ENCODE measurements around the gene BANF2.

The BANF2 gene

DNA sequence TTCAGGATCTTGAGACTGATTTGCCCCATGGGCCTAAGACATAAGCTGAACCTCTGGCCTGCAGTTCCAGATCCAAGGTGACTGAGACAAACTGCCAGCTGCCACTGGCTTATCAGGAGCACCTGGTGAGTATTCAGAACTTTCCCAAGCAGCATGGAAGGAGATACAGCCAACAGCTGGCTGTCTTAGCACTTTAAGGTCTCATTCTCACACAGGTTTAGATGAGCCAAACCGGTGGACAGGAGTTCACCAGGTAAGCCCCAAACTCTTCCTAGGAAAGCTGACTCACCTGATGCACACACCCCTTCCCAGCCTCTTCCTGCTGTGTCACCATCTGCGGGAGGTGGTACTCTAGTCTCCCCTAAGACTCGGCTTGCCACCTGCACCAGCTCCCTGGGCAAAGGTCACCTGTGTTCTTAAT is at the start of gene BANF2:
BANF2 (plus strand) TSS at position 36 of the 421 bp plus-strand sequence. CDS start 25,060 bp downstream, outside the sequence.
- no peaks in the 10 kb centered on the region for H3K27me3 ChIP-seq
- H3K27ac ChIP-seq, result no peak within 1 kb of the TSS
- H3K9ac ChIP-seq, result no peak within 1 kb of the TSS
- no peak within 1 kb of the TSS for H3K4me2 ChIP-seq
- H3K36me3 ChIP-seq, result no peaks in the 10 kb centered on the region
- H3K4me3 ChIP-seq, result no peak within 1 kb of the TSS
- no peak for TF ChIP-seq Cebpa-rat (IDR thresholded peaks at IDR 0.05)
- peaks cover 0 to 10% (median 8%) of the 10 kb centered on the region in 10 experiments; a peak in 13 of 20 replicates for H3K4me1 ChIP-seq
- H3K9me3 ChIP-seq (replicated peaks in 1 of 11), result peaks cover 11 to 22% (median 17%) of the 10 kb centered on the region in 11 experiments; a peak in 19 of 22 replicates
- no peaks in the 10 kb centered on the region for H4K20me1 ChIP-seq

DNA sequence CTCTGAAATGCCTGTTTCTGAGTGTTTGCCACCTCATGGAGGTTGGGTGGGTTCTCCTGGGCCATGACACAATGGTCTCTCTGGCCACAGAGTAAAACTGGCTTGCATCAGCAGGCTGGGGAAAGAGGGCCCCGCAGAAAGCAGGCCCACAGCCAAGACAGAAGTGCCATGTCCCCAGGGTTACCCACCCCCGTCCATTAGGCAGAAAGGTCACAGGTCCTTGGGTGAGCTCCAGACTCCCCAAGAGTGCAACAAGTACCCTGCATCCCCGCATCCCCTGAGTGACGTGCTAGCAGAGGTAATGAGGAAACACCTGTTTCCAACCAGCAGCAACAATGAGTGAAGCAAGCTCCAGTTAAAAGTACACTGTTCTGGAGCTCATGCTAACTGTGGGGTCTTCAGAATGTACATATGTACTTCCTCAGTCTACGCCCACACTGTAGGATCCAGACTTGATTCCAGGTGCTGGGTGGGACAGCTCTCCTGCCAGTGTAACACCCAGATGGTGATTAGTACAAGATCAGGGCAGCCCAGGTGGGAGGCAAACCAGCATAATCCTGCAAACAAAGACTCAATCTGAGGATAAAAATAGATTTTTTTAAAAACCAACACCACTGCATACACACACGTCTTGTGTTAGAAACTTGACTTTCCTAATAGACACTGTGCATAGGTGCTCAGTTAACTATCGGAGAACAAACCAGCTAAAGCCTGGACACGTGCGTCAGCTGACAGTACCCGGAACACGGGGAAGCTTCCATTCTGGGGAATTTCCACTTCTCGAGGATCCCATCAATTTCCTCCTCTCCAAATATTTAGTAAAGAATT is 49.3 kb upstream of the BANF2 start:
- Histone ChIP-seq H3K9me3 (replicated peaks in 1 of 11) (no peaks in the 10 kb centered on the region), H3K27me3 (no peaks in the 10 kb centered on the region), H3K27ac (peak overlapping the region in 10 of 11 experiments; percentile 6 to 97 (median 92); a peak in 17 of 22 replicates), H3K4me2 (peak overlapping the region; percentile 56 to 94 (median 81)), H3K9ac (peak overlapping the region in 9 of 11 experiments; percentile 43 to 85 (median 74); a peak in 17 of 22 replicates), H3K36me3 (peaks cover 0 to 18% (median 16%) of the 10 kb centered on the region in 11 experiments; a peak in 16 of 22 replicates), H4K20me1 (peaks cover 0 to 99% (median 31%) of the 10 kb centered on the region in 11 experiments; a peak in 12 of 22 replicates), H3K4me3 (no peak overlapping the region; a peak in 1 of 20 replicates), H3K4me1 (peaks cover 84 to 100% (median 95%) of the 10 kb centered on the region in 10 experiments)
- TF ChIP-seq Cebpa-rat (IDR thresholded peaks at IDR 0.05), result peak in 2 of 11 experiments; percentile 40 to 58; a peak in 4 of 22 replicates

DNA sequence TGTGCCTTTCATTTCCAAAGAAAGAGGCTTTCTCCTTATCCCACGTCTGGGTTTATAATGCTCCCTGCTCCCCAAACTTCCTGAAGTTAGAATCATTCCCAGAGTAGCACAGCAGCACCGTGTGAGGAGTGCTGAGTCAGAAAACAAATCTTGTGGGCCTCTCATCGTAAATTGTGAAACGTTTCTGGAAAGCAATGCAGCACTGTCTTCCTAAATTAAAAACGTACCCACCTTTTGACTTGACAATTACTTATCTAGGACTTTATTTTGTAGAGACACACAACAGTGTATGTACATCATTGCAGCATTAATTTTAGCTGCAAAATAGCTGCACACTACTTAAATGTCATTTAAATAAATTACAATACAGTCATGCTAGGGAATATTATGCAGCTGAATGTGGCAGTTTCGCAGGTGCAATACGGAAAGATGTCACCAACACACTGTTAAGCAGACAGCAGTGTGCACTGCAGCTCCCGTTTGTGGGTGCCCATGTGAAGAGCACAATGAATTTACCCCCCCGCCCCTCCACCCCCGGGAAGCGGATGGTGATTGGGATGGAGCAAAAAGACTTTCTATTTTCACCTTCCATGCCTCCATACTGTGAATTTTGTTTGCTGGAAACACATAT is 48.5 kb upstream of the BANF2 start:
- Histone ChIP-seq H3K4me3 (no peak overlapping the region; a peak in 2 of 20 replicates), H4K20me1 (peaks cover 0 to 99% (median 24%) of the 10 kb centered on the region in 11 experiments; a peak in 11 of 22 replicates), H3K9me3 (replicated peaks in 1 of 11) (no peaks in the 10 kb centered on the region), H3K4me1 (peaks cover 77 to 100% (median 92%) of the 10 kb centered on the region in 10 experiments), H3K27me3 (no peaks in the 10 kb centered on the region), H3K9ac (peak overlapping the region in 8 of 11 experiments; percentile 52 to 85 (median 77); a peak in 14 of 22 replicates), H3K36me3 (peaks cover 6 to 26% (median 23%) of the 10 kb centered on the region in 11 experiments), H3K27ac (peak overlapping the region in 8 of 11 experiments; percentile 69 to 97 (median 93); a peak in 16 of 22 replicates), H3K4me2 (peak overlapping the region; percentile 56 to 94 (median 81))
- no peak for TF ChIP-seq Cebpa-rat (IDR thresholded peaks at IDR 0.05)

DNA sequence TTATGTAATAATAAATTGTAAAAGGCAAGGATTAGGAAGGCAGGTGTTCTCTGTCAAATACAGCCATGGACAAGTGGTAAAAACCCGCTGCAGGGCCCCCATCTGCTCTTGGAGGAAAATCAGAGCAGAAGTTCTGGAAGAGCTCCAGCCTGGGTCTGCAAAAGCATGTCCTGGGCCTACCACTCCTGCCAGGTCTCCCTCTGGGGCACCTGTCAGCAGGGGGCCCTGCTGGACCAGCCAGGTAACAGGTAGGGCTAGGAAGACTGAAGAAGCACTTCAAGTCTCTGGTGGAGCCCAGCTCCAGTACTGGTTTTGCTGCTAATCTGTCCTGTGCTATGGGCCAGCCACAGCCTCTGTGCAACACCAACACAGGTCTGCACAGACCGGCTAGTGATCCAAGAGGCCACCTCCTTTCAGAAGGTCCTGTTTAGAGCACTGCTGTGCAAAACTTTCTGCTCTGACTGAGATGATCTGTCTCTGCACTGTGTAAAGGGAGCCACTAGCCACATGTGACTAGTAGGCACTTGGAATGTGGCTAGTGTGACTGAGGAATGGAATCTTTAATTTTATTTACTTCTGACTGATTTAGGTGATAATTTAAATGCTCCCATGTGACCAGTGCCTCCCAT is 47.9 kb upstream of the BANF2 start:
- Histone ChIP-seq H3K36me3 (peaks cover 12 to 32% (median 29%) of the 10 kb centered on the region in 11 experiments), H3K9me3 (replicated peaks in 1 of 11) (no peaks in the 10 kb centered on the region), H3K9ac (peak overlapping the region in 9 of 11 experiments; percentile 18 to 84 (median 55); a peak in 14 of 22 replicates), H3K4me1 (peaks cover 70 to 96% (median 85%) of the 10 kb centered on the region in 10 experiments), H4K20me1 (peaks cover 0 to 99% (median 20%) of the 10 kb centered on the region in 11 experiments; a peak in 12 of 22 replicates), H3K4me2 (peak overlapping the region; percentile 56 to 94 (median 81)), H3K27me3 (no peaks in the 10 kb centered on the region), H3K27ac (peak overlapping the region in 8 of 11 experiments; percentile 67 to 97 (median 93); a peak in 16 of 22 replicates), H3K4me3 (peak overlapping the region in 1 of 10 experiments; percentile 40; a peak in 1 of 20 replicates)
- TF ChIP-seq Cebpa-rat (IDR thresholded peaks at IDR 0.05), result no peak

DNA sequence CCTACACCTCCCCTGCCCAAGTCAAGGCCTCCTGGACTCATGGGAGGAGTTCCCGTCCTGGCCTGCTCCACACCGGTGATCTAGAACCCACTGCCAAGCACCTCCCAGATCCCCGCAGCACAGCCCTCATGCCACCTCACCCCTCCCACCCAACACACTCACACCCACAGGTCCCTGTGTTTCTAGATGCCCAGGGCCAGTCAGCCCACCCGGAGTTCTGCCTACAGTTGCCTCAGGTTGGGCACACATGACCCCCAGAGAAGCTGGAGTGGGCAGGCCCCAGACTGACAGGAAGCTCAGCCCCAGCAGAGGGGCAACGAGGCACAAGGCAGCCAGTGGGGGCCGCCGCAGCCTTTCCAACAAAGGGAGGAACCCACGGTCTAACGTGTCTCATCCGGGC is 47.4 kb upstream of the BANF2 start:
- Histone ChIP-seq H3K9me3 (replicated peaks in 1 of 11) (no peaks in the 10 kb centered on the region), H3K4me2 (peak overlapping the region; percentile 56 to 94 (median 81)), H3K27ac (peak overlapping the region in 10 of 11 experiments; percentile 21 to 97 (median 92); a peak in 17 of 22 replicates), H3K27me3 (no peaks in the 10 kb centered on the region), H4K20me1 (peaks cover 0 to 99% (median 25%) of the 10 kb centered on the region in 11 experiments; a peak in 12 of 22 replicates), H3K36me3 (peaks cover 17 to 37% (median 34%) of the 10 kb centered on the region in 11 experiments), H3K9ac (peak overlapping the region in 10 of 11 experiments; percentile 5 to 84 (median 49); a peak in 16 of 22 replicates), H3K4me1 (peaks cover 65 to 91% (median 82%) of the 10 kb centered on the region in 10 experiments), H3K4me3 (peak overlapping the region in 1 of 10 experiments; percentile 40; a peak in 2 of 20 replicates)
- no peak for TF ChIP-seq Cebpa-rat (IDR thresholded peaks at IDR 0.05)

DNA sequence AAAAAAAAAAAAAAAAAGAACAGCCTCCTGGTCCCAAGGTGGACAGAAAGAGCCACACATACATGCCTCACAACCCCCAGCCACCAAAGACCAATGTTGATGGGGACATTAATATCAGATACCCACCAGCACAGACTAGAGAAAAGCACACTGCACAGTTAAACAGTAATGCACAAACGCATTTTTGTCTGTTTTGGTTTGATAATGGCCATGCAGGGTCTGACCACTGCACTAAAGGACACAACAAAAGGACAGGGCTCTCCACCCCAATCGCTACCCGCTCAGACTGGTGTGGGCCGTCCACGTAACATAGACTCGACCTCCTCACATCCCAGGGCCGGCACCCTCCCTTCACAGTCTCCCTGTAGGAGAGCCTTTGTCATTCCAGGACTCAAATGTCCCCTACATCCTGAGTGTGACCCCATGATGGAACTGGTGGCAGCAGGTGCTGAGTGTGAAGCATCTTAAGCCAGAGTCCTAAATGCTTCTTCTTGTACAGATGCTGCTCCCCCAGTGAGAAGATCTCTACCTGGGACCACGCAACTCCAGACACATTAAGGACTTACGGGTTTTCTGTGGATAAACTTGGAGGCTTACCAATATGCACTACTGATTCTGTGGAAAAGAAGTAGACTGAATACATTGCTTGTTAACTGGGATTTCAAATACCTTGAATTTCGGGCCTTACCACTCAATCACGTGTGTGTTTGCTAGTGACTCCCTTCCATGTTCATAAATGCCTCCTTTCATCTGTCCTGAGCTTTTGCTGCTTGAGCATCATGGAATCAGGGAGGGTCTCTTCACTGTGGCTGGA is 45.7 kb upstream of the BANF2 start:
- no peak for TF ChIP-seq Cebpa-rat (IDR thresholded peaks at IDR 0.05)
- peaks cover 49 to 74% (median 70%) of the 10 kb centered on the region in 10 experiments for H3K4me1 ChIP-seq
- peak overlapping the region in 7 of 11 experiments; percentile 12 to 97 (median 94); a peak in 9 of 22 replicates for H3K27ac ChIP-seq
- H3K4me2 ChIP-seq, result peak overlapping the region; percentile 23 to 94 (median 81); a peak in 19 of 22 replicates
- H3K36me3 ChIP-seq, result peaks cover 33 to 54% (median 50%) of the 10 kb centered on the region in 11 experiments
- peaks cover 0 to 91% (median 36%) of the 10 kb centered on the region in 11 experiments; a peak in 12 of 22 replicates for H4K20me1 ChIP-seq
- no peak overlapping the region for H3K4me3 ChIP-seq
- H3K9ac ChIP-seq, result peak overlapping the region in 4 of 11 experiments; percentile 55 to 84 (median 78); a peak in 6 of 22 replicates
- no peaks in the 10 kb centered on the region for H3K27me3 ChIP-seq
- H3K9me3 ChIP-seq (replicated peaks in 1 of 11), result peaks cover 9 to 13% (median 11%) of the 10 kb centered on the region in 11 experiments

DNA sequence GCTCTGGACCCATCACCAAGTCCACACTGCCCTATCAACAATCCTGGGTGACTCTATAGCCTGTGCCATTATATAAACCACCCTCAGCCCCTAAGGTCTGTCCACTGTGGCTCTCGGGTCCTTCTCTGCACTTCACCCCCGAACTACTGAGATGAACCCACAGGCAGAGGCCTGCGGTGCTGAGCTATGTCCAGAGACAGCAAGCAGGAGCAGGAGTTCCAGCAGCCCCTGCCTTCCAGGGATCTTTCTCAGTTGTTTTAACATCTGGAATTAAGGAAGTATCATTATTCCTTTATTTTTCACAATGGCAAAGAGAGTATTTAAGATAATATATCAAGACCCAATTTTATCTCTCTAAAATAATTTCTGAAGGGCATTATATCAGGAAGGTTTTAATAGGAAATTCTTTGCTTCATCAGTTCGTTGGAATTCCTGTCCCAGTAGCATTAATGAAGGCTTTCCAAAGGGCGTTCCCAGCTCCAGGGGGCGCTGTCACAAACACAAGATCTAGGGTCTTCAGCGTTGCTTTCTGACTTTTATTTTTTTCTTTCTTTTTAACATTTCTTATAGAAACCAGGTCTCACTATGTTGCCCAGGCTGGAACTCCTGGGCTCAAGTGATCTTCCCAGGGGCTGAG is 45.0 kb upstream of the BANF2 start:
- H3K4me2 ChIP-seq, result peak overlapping the region in 5 of 11 experiments; percentile 81 to 94 (median 87); a peak in 7 of 22 replicates
- no peak overlapping the region for H3K4me3 ChIP-seq
- TF ChIP-seq Cebpa-rat (IDR thresholded peaks at IDR 0.05), result no peak
- H3K27me3 ChIP-seq, result no peaks in the 10 kb centered on the region
- H4K20me1 ChIP-seq, result peaks cover 0 to 88% (median 36%) of the 10 kb centered on the region in 11 experiments; a peak in 12 of 22 replicates
- peaks cover 9 to 20% (median 18%) of the 10 kb centered on the region in 11 experiments for H3K9me3 ChIP-seq (replicated peaks in 1 of 11)
- peaks cover 40 to 61% (median 57%) of the 10 kb centered on the region in 11 experiments for H3K36me3 ChIP-seq
- H3K27ac ChIP-seq, result peak overlapping the region in 5 of 11 experiments; percentile 19 to 97 (median 94); a peak in 8 of 22 replicates
- H3K4me1 ChIP-seq, result peaks cover 42 to 68% (median 62%) of the 10 kb centered on the region in 10 experiments
- peak overlapping the region in 1 of 11 experiments; percentile 84; a peak in 1 of 22 replicates for H3K9ac ChIP-seq

Measured in BLaER1 treated with 17β-estradiol and CSF1 and Interleukin-3, amounts not matched to agents 10 nM and 100 nM (cell line).